Upper lobe of left lung (tissue), 6 donors: Measurements from ENCODE around the gene MEP1A. TPM values are rescaled to one million over a fixed set of nuclear protein-coding genes. Genes with fewer than 3 reads are reported as not detected.
A peak's percentile ranks its signal among the peaks of the same experiment; 100 is the strongest.

ENCODE experiments used
- ATAC-seq, 2 donors: fragments of 200-7000 bp; cut with Tn5 transposase; one replicate each; pipeline ENCODE4 v1.9.1; 2022; ENCODE audit warnings: mild to moderate bottlenecking in 2 of 2, moderate library complexity in 2 of 2; ENCODE audit not compliant: low FRiP score in 2 of 2
- DNase-seq, 2 donors: peaks; one replicate each; pipeline ENCODE4 v3.0.0-alpha.2; 2019 to 2020
- H3K27ac ChIP-seq, 4 donors: fragments of 200-600 bp; sonication (generic); one replicate each; pipeline ENCODE4 v1.5.1; 2016 to 2019
- H3K27me3 ChIP-seq, 4 donors: fragments of 200-600 bp; sonication (generic); one replicate each; pipeline ENCODE4 v1.5.1; 2017 to 2019
- H3K36me3 ChIP-seq, 4 donors: fragments of 200-600 bp; sonication (generic); one replicate each; pipeline ENCODE4 v1.5.1; 2016 to 2019
- H3K4me1 ChIP-seq, 4 donors: fragments of 200-600 bp; sonication (generic); one replicate each; pipeline ENCODE4 v1.5.1; 2018 to 2019
- H3K4me3 ChIP-seq, 4 donors: fragments of 200-600 bp; sonication (generic); one replicate each; pipeline ENCODE4 v1.5.1; 2017 to 2019; ENCODE audit warnings: mild to moderate bottlenecking in 2 of 4, moderate library complexity in 1 of 4
- H3K9me3 ChIP-seq, 4 donors: fragments of 200-600 bp; sonication (generic); one replicate each; pipeline ENCODE4 v1.5.1; 2018 to 2019
- CTCF ChIP-seq, 6 experiments: fragments of 450-650 bp in 4 of 6; fragments of 200-600 bp in 2 of 6; sonication (generic) in 2 of 6; IDR thresholded peaks; one replicate each; pipeline ENCODE4 v1.5.1; 2016 to 2019; ENCODE audit warnings: antibody characterized with exemption in 6 of 6
- EP300 ChIP-seq, 4 donors: sonication (generic); formaldehyde crosslinking; IDR thresholded peaks; one replicate each; pipeline ENCODE4 v1.5.1; 2017; ENCODE audit warnings: antibody characterized with exemption in 4 of 4, control low read depth in 2 of 4
- POLR2A ChIP-seq, 4 donors: fragments of 450-650 bp; IDR thresholded peaks; one replicate each; pipeline ENCODE4 v1.5.1; 2016 to 2017; ENCODE audit warnings: antibody characterized with exemption in 4 of 4, mild to moderate bottlenecking in 2 of 4
- POLR2AphosphoS5 ChIP-seq, 2 donors: sonication (generic); formaldehyde crosslinking; IDR thresholded peaks; one replicate each; pipeline ENCODE4 v1.5.1; 2017; ENCODE audit warnings: antibody characterized with exemption in 2 of 2
- WGBS, 2 donors: methylation state at CpG; one replicate each; pipeline ENCODE4 v1.1.5; 2017 to 2018; 5-methylcytosine and 5-hydroxymethylcytosine counted together
- total RNA-seq, 6 donors: library from RNA; depleted of rRNA in 4 of 6; stranded (reverse); fragments of >200 nt in 4 of 6; gene quantifications; one replicate each; pipeline versions ENCODE4 v1.1.0 to v1.2.1, GENCODE V29; 2016 to 2021
- donor health status: DM: no; HTN: no; CAD: no; lungs with moderate emphysema.
- donor health status: DM: no; HTN: yes; CAD: no; lungs with severe emphysema.

Gene MEP1A
- total RNA-seq, 6 donors from 2014 or later, result 1.0 to 1.1 TPM; not detected in 4

- peak in 1 of 2 donors; percentile 34 for DNase-seq
Observed at GRCh38 chr6:46748940-46749503, 44.2 kb upstream of the MEP1A start.

GRCh38 chr6:46749731-46750130 lies 43.5 kb upstream of the MEP1A start:
- 74 to 90% methylated on average over 5 of the region's 5 CpGs for WGBS, 2 donors
- no peak overlapping the region for H3K27ac ChIP-seq
- no peak for ATAC-seq
- H3K27me3 ChIP-seq, result no peaks in the 10 kb centered on the region
- H3K9me3 ChIP-seq, result no peaks in the 10 kb centered on the region
- no peaks in the 10 kb centered on the region for H3K36me3 ChIP-seq
- H3K4me3 ChIP-seq, result no peak overlapping the region
- H3K4me1 ChIP-seq, result no peaks in the 10 kb centered on the region
- DNase-seq, result no peak
- no peak for TF ChIP-seq POLR2AphosphoS5 (IDR thresholded peaks at IDR 0.05)
- no peak for TF ChIP-seq POLR2A (IDR thresholded peaks at IDR 0.05)
- TF ChIP-seq CTCF (IDR thresholded peaks at IDR 0.05), result no peak
- no peak for TF ChIP-seq EP300 (IDR thresholded peaks at IDR 0.05)

More at GRCh38 chr6:46748940-46749503, 44.2 kb upstream of the MEP1A start:
- no peak for ATAC-seq
- Histone ChIP-seq H3K4me3 (no peak overlapping the region), H3K36me3 (no peaks in the 10 kb centered on the region), H3K9me3 (no peaks in the 10 kb centered on the region), H3K27ac (no peak overlapping the region), H3K4me1 (no peaks in the 10 kb centered on the region), H3K27me3 (no peaks in the 10 kb centered on the region)
- no peak for TF ChIP-seq EP300 (IDR thresholded peaks at IDR 0.05)
- TF ChIP-seq POLR2AphosphoS5 (IDR thresholded peaks at IDR 0.05), result no peak
- TF ChIP-seq POLR2A (IDR thresholded peaks at IDR 0.05), result no peak
- no peak for TF ChIP-seq CTCF (IDR thresholded peaks at IDR 0.05)
- WGBS, 2 donors, result 96 to 97% methylated on average over 3 to 5 of the region's 5 CpGs

GRCh38 chr6:46751658-46752057 lies 41.5 kb upstream of the MEP1A start:
- 83 to 90% methylated on average over 3 of the region's 3 CpGs for WGBS, 2 donors
- TF ChIP-seq POLR2AphosphoS5 (IDR thresholded peaks at IDR 0.05), result no peak
- no peak for TF ChIP-seq POLR2A (IDR thresholded peaks at IDR 0.05)
- no peak for TF ChIP-seq CTCF (IDR thresholded peaks at IDR 0.05)
- no peak for TF ChIP-seq EP300 (IDR thresholded peaks at IDR 0.05)
- H3K27me3 ChIP-seq, result no peaks in the 10 kb centered on the region
- no peak overlapping the region for H3K27ac ChIP-seq
- ATAC-seq (no peak), DNase-seq (no peak)
- no peaks in the 10 kb centered on the region for H3K4me1 ChIP-seq
- H3K4me3 ChIP-seq, result no peak overlapping the region
- H3K36me3 ChIP-seq, result no peaks in the 10 kb centered on the region
- no peaks in the 10 kb centered on the region for H3K9me3 ChIP-seq

GRCh38 chr6:46755865-46756264 lies 37.3 kb upstream of the MEP1A start:
- Histone ChIP-seq H3K36me3 (no peaks in the 10 kb centered on the region), H3K4me3 (no peak overlapping the region), H3K27ac (no peak overlapping the region), H3K4me1 (peaks cover 0 to 3% (median 0%) of the 10 kb centered on the region in 4 donors), H3K27me3 (no peaks in the 10 kb centered on the region), H3K9me3 (no peaks in the 10 kb centered on the region)
- WGBS, 2 donors, result 49 to 54% methylated on average over 1 of the region's 1 CpG
- no peak for DNase-seq
- ATAC-seq, result no peak
- no peak for TF ChIP-seq POLR2AphosphoS5 (IDR thresholded peaks at IDR 0.05)
- no peak for TF ChIP-seq EP300 (IDR thresholded peaks at IDR 0.05)
- TF ChIP-seq CTCF (IDR thresholded peaks at IDR 0.05), result no peak
- no peak for TF ChIP-seq POLR2A (IDR thresholded peaks at IDR 0.05)
